Measurements from ENCODE around the gene CSAD. TPM values are rescaled to one million over a fixed set of nuclear protein-coding genes. Genes with fewer than 3 reads are reported as not detected.

Gene CSAD
- total RNA-seq, 4 donors from 2014 or later: 4.1 to 67.6 (median 42.6) TPM

GRCh38 chr12:53152390-53152789 lies 28.3 kb downstream of the CSAD start:
- H3K27ac ChIP-seq: no peak overlapping the region
- no peaks in the 10 kb centered on the region for H3K36me3 ChIP-seq
- TF ChIP-seq CTCF (IDR thresholded peaks at IDR 0.05): no peak
- TF ChIP-seq POLR2A (IDR thresholded peaks at IDR 0.05): no peak
- no peaks in the 10 kb centered on the region for H3K27me3 ChIP-seq
- H3K4me3 ChIP-seq: no peak overlapping the region
- H3K9me3 ChIP-seq: no peaks in the 10 kb centered on the region
- DNase-seq: no peak
- intact Hi-C loops (cut with DNase I; ENCODE audit: low total_unique reads): no loop called here
- H3K4me1 ChIP-seq: no peaks in the 10 kb centered on the region

- Histone ChIP-seq H3K4me1 (no peaks in the 10 kb centered on the region), H3K9me3 (no peaks in the 10 kb centered on the region)
- intact Hi-C loops (cut with DNase I; ENCODE audit: low total_unique reads): no loop called here
These were observed 29.7 kb downstream of the CSAD start for GRCh38 chr12:53151039-53151438.

GRCh38 chr12:53147653-53148052 lies 33.1 kb downstream of the CSAD start:
- no peak for TF ChIP-seq POLR2A (IDR thresholded peaks at IDR 0.05)
- no peak for TF ChIP-seq CTCF (IDR thresholded peaks at IDR 0.05)
- H3K27ac ChIP-seq: no peak overlapping the region
- H3K4me3 ChIP-seq: no peak overlapping the region
- H3K9me3 ChIP-seq: no peaks in the 10 kb centered on the region
- no peaks in the 10 kb centered on the region for H3K36me3 ChIP-seq
- intact Hi-C loops (cut with DNase I; ENCODE audit: low total_unique reads): no loop called here
- H3K4me1 ChIP-seq: no peaks in the 10 kb centered on the region
- H3K27me3 ChIP-seq: no peaks in the 10 kb centered on the region
- no peak for DNase-seq

More at GRCh38 chr12:53151039-53151438, 29.7 kb downstream of the CSAD start:
- no peaks in the 10 kb centered on the region for H3K36me3 ChIP-seq
- DNase-seq: no peak
- no peak overlapping the region for H3K4me3 ChIP-seq
- no peak overlapping the region for H3K27ac ChIP-seq
- H3K27me3 ChIP-seq: no peaks in the 10 kb centered on the region
- TF ChIP-seq POLR2A (IDR thresholded peaks at IDR 0.05) (no peak), CTCF (IDR thresholded peaks at IDR 0.05) (no peak)

GRCh38 chr12:53147181-53147580 lies 33.5 kb downstream of the CSAD start:
- no peak overlapping the region for H3K27ac ChIP-seq
- H3K27me3 ChIP-seq: no peaks in the 10 kb centered on the region
- no peak overlapping the region for H3K4me3 ChIP-seq
- intact Hi-C loops (cut with DNase I; ENCODE audit: low total_unique reads): no loop called here
- DNase-seq: no peak
- TF ChIP-seq POLR2A (IDR thresholded peaks at IDR 0.05): no peak
- TF ChIP-seq CTCF (IDR thresholded peaks at IDR 0.05): no peak
- no peaks in the 10 kb centered on the region for H3K9me3 ChIP-seq
- no peaks in the 10 kb centered on the region for H3K36me3 ChIP-seq
- H3K4me1 ChIP-seq: no peaks in the 10 kb centered on the region

GRCh38 chr12:53145383-53146260 lies 35.1 kb downstream of the CSAD start:
- Histone ChIP-seq H3K4me3 (no peak overlapping the region), H3K36me3 (no peaks in the 10 kb centered on the region), H3K9me3 (no peaks in the 10 kb centered on the region), H3K4me1 (no peaks in the 10 kb centered on the region), H3K27me3 (no peaks in the 10 kb centered on the region), H3K27ac (no peak overlapping the region)
- intact Hi-C loops (cut with DNase I; ENCODE audit: low total_unique reads): no loop called here
- no peak for TF ChIP-seq CTCF (IDR thresholded peaks at IDR 0.05)
- TF ChIP-seq POLR2A (IDR thresholded peaks at IDR 0.05): no peak
- DNase-seq: no peak

All from uterus (tissue), 4 donors.